ENCODE data around the gene TIGD1. TPM values are rescaled to one million over a fixed set of nuclear protein-coding genes. Genes with fewer than 3 reads are reported as not detected.

Gene TIGD1
- total RNA-seq, 4 donors from 2014 or later: 1.5 to 3.5 (median 2.2) TPM

DNA sequence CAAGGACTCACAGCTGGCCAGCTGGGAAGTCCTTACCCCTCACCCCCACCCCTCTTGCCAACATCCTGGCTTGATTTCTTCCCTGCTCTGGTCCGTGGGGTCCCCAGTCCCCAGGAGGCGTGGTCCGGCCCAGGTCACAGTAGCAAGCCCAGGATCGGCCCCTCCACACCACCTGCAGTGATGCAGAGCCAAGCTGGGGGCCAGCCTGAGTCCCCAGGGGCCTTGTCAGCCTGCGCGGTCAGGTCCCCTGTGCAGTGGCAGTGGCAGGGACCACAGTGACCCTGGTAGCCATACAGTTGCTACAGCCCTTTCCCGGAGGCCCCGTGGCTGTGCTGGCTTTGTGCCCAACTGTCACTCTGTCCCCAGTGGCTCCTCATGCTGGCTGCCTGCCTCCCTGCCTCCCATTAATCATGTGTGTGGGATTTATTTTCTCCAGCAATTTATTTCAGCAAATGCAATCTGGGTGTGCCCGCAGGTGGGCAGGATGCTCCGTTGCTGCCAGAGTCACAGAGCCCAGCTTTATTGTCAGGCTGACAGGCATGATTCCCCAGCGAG lies 38.9 kb downstream of the TIGD1 start:
- TF ChIP-seq, protein P1, sequence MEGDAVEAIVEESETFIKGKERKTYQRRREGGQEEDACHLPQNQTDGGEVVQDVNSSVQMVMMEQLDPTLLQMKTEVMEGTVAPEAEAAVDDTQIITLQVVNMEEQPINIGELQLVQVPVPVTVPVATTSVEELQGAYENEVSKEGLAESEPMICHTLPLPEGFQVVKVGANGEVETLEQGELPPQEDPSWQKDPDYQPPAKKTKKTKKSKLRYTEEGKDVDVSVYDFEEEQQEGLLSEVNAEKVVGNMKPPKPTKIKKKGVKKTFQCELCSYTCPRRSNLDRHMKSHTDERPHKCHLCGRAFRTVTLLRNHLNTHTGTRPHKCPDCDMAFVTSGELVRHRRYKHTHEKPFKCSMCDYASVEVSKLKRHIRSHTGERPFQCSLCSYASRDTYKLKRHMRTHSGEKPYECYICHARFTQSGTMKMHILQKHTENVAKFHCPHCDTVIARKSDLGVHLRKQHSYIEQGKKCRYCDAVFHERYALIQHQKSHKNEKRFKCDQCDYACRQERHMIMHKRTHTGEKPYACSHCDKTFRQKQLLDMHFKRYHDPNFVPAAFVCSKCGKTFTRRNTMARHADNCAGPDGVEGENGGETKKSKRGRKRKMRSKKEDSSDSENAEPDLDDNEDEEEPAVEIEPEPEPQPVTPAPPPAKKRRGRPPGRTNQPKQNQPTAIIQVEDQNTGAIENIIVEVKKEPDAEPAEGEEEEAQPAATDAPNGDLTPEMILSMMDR (IDR thresholded peaks at IDR 0.05; ENCODE audit: low read depth): no peak

DNA sequence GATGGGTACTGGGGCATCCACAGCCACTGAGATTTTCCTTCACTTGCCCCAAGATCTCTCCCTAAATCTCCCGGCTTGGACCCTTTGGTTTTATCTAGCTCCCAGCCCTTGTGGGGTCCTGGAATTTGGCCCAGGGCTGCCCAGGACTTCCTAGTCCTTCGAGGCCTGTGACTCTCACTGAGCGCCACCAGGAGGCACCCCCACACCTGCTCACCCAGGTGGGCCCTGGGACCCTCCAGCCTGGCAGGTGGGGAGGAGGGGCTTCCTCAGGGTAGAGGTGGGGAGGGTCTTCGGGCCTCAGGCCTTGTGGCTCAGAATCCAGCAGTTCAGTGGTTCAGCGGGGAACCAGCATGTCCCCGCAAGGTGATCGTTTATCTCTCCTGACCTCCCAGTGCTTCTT lies 42.1 kb downstream of the TIGD1 start:
- TF ChIP-seq, protein P1 (IDR thresholded peaks at IDR 0.05; ENCODE audit: low read depth): no peak

- TF ChIP-seq, protein P1 (IDR thresholded peaks at IDR 0.05; ENCODE audit: low read depth): no peak
These were observed 43.6 kb downstream of the TIGD1 start for GRCh38 chr2:232506709-232507108.

DNA sequence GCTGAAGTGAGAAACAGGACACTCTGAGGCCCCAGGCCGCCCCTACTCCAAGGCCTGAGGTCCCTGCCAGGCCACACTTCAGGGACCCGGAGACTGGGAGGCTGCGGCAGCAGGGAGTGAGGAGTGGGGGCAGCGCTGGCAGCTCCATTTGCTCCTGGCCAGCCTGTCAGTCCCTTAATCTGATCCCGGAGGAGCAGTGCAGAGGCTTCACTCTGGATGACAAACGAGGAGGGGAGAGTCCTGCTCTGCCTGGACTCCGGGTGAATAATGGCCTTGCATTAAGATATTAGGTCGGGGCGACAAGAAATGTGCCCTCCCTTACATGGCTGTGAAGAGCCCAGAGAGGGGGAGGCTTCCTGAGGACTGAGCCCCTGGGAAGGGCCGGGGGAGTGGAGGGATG lies 44.5 kb downstream of the TIGD1 start:
- TF ChIP-seq, protein P1 (IDR thresholded peaks at IDR 0.05; ENCODE audit: low read depth): no peak

GRCh38 chr2:232504438-232504837 lies 45.9 kb downstream of the TIGD1 start:
- TF ChIP-seq, protein P1 (IDR thresholded peaks at IDR 0.05; ENCODE audit: low read depth): no peak

- TF ChIP-seq, protein P1 (IDR thresholded peaks at IDR 0.05; ENCODE audit: low read depth): no peak
These were observed 46.5 kb downstream of the TIGD1 start for GRCh38 chr2:232503809-232504323.

- TF ChIP-seq, protein P1 (IDR thresholded peaks at IDR 0.05; ENCODE audit: low read depth): no peak
These were observed 47.2 kb downstream of the TIGD1 start for GRCh38 chr2:232502911-232503808.

All from subcutaneous adipose tissue (tissue), 4 donors.